GM12878 (cell line): ENCODE measurements around the gene EFNB2. TPM values are rescaled to one million over a fixed set of nuclear protein-coding genes. Genes with fewer than 3 reads are reported as not detected.
A peak's percentile ranks its signal among the peaks of the same experiment; 100 is the strongest.

Experiments
- ATAC-seq: fragments of 200-7000 bp; cut with Tn5 transposase; 3 replicates; pipeline ENCODE4 v1.9.1; 2020; ENCODE audit warnings: mild to moderate bottlenecking, moderate library complexity
- BruUV-seq: library from RNA; stranded (reverse); fragments of 400-500 nt; replicated peaks from 2 replicates; lab custom pipeline; 2021; lab: Mats Ljungman, UMichigan
- CTCF ChIA-PET: fragments of 300-600 bp; sonication (Branson Sonifier 250); formaldehyde crosslinking; extraction: SDS; loops from one replicate; lab custom pipeline; 2021; ENCODE audit warnings: inconsistent platforms; lab: Yijun Ruan, JAX
- POLR2A ChIA-PET: fragments of 350-600 bp; formaldehyde crosslinking; extraction: SDS; loops from one replicate; lab custom pipeline; 2021; ENCODE audit warnings: inconsistent platforms; lab: Charles Lee
- RAD21 ChIA-PET: fragments of 300-600 bp; sonication (Branson Sonifier 250); formaldehyde crosslinking; loops from one replicate; lab custom pipeline; 2023; ENCODE audit warnings: antibody characterized with exemption; ENCODE audit not compliant: unreplicated experiment; lab: Charles Lee
- SMC1A ChIA-PET: fragments of 300-600 bp; sonication (Branson Sonifier 250); formaldehyde crosslinking; loops from one replicate; lab custom pipeline; 2023; ENCODE audit not compliant: unreplicated experiment, uncharacterized antibody; lab: Charles Lee
- DNase-seq: peaks from one replicate; pipeline ENCODE4 v3.0.0-alpha.2; 2011; ENCODE audit warnings: low read depth, low spot score
- FAIRE-seq: peaks from 3 replicates; lab custom pipeline; 2011; peaks lifted over from hg19 to GRCh38; lab: Jason Lieb, UNC
- H2AFZ ChIP-seq: 2 replicates; pipeline ENCODE4 v1.6.0; 2011; ENCODE audit warnings: low read depth, low read length, control low read depth; ENCODE audit not compliant: control insufficient read depth
- H3K27ac ChIP-seq: 2 replicates; pipeline ENCODE4 v1.5.1; 2011; ENCODE audit warnings: control low read depth; ENCODE audit not compliant: control insufficient read depth, insufficient read depth
- H3K27me3 ChIP-seq, 2 experiments: replicated peaks in 1 of 2; 2 replicates each; pipeline versions ENCODE4 v1.6.0 to v1.6.1; 2011; ENCODE audit warnings: low read length in 1 of 2; ENCODE audit not compliant: control insufficient read depth in 2 of 2, insufficient read depth in 2 of 2
- H3K36me3 ChIP-seq, 2 experiments: 2 replicates each; pipeline ENCODE4 v1.5.1; 2011; ENCODE audit warnings: low read length in 1 of 2; ENCODE audit not compliant: control insufficient read depth in 2 of 2, insufficient read depth in 2 of 2
- H3K4me1 ChIP-seq: 2 replicates; pipeline ENCODE4 v1.6.1; 2011; ENCODE audit warnings: mild to moderate bottlenecking, low read length, moderate library complexity, mixed read lengths; ENCODE audit not compliant: control insufficient read depth, insufficient read depth
- H3K4me2 ChIP-seq: 2 replicates; pipeline ENCODE4 v1.6.0; 2011; ENCODE audit warnings: control low read depth; ENCODE audit not compliant: control insufficient read depth, insufficient read depth
- H3K4me3 ChIP-seq: fragments of 200-600 bp; sonication (generic); 2 replicates; pipeline ENCODE4 v1.5.1; 2016
- H3K79me2 ChIP-seq: 2 replicates; pipeline ENCODE4 v1.6.0; 2011; ENCODE audit warnings: low read length; ENCODE audit not compliant: control insufficient read depth, insufficient read depth
- H3K9ac ChIP-seq: 2 replicates; pipeline ENCODE4 v1.8.0; 2011; ENCODE audit warnings: low read length, control low read depth, mixed read lengths; ENCODE audit not compliant: control insufficient read depth, insufficient read depth
- H3K9me3 ChIP-seq: replicated peaks from 3 replicates; pipeline ENCODE4 v1.5.1; 2011; ENCODE audit warnings: mild to moderate bottlenecking, low read length; ENCODE audit not compliant: control insufficient read depth, insufficient read depth
- H4K20me1 ChIP-seq: 2 replicates; pipeline ENCODE4 v1.6.0; 2011; ENCODE audit not compliant: control insufficient read depth, insufficient read depth
- CBX3 ChIP-seq: fragments of 200-600 bp; sonication (generic); IDR thresholded peaks from 2 replicates; pipeline ENCODE4 v1.6.1; 2016; ENCODE audit warnings: low read depth, borderline replicate concordance
- CHD1 ChIP-seq: IDR thresholded peaks from 2 replicates; pipeline ENCODE4 v1.6.1; 2012; ENCODE audit warnings: low read depth, low read length, improper control_type of control experiment
- HDAC6 ChIP-seq: fragments of 200-600 bp; sonication (generic); IDR thresholded peaks from one replicate; pipeline ENCODE4 v1.8.0; 2017; ENCODE audit warnings: antibody characterized with exemption; ENCODE audit not compliant: unreplicated experiment
- IKZF1 ChIP-seq: fragments of 450-650 bp; conservative IDR thresholded peaks from 2 replicates; pipeline ENCODE4 v1.6.1; 2017; ENCODE audit warnings: antibody characterized with exemption, mild to moderate bottlenecking
- IKZF2 ChIP-seq, 2 experiments: fragments of 450-650 bp; IDR thresholded peaks; 2 replicates each; pipeline ENCODE4 v1.6.1; 2017; ENCODE audit warnings: mild to moderate bottlenecking in 2 of 2, moderate library complexity in 2 of 2
- KLF5 ChIP-seq: fragments of 450-650 bp; IDR thresholded peaks from 2 replicates; pipeline ENCODE4 v1.6.1; 2014; ENCODE audit warnings: mild to moderate bottlenecking; ENCODE audit not compliant: partially characterized antibody
- RBBP5 ChIP-seq: fragments of 200-600 bp; sonication (generic); conservative IDR thresholded peaks from 2 replicates; pipeline ENCODE4 v1.6.1; 2016
- RCOR1 ChIP-seq: conservative IDR thresholded peaks from 2 replicates; pipeline ENCODE4 v1.6.1; 2012; ENCODE audit warnings: low read depth, low read length, improper control_type of control experiment
- RUNX3 ChIP-seq: IDR thresholded peaks from 2 replicates; pipeline ENCODE4 v1.6.1; 2012; ENCODE audit warnings: low read length, inconsistent platforms
- TCF3 ChIP-seq: IDR thresholded peaks from 2 replicates; pipeline ENCODE4 v1.6.1; 2012; ENCODE audit warnings: low read depth, mild to moderate bottlenecking, low read length, borderline replicate concordance; ENCODE audit not compliant: insufficient read depth
- ZBED1 ChIP-seq: IDR thresholded peaks from 2 replicates; pipeline ENCODE4 v1.6.1; 2016; ENCODE audit warnings: borderline replicate concordance
- WGBS: methylation state at CpG from one replicate; pipeline ENCODE4 v1.1.6; 2016; ENCODE audit warnings: low lambda C conversion rate; ENCODE audit not compliant: insufficient replicate concordance, insufficient coverage; ENCODE audit errors: missing lambda C conversion rate; 5-methylcytosine and 5-hydroxymethylcytosine counted together
- in situ Hi-C: fragments of 300-500 bp; cut with MboI; formaldehyde crosslinking; loops from 9 replicates; pipeline ENCODE4 v1.14.3; 2018; ENCODE audit warnings: mixed read lengths
- intact Hi-C: fragments of 100-400 bp; cut with micrococcal nuclease; formaldehyde crosslinking; loops from one replicate; pipeline ENCODE4 v1.14.2; 2022; ENCODE audit not compliant: unreplicated experiment
- polyA plus RNA-seq, 11 experiments: library from polyadenylated mRNA; depleted of rRNA in 4 of 11; unstranded in 6 of 11; stranded (reverse) in 5 of 11; fragments of >200 nt; fragmentation: Nextera tagmentation in 4 of 11; fragmentation: Illumina TruSeq in 1 of 11; extraction: Ambion mirVana in 4 of 11; extraction: Trizol in 1 of 11; gene quantifications; 1 replicate in 1 of 11; 2 replicates in 10 of 11; pipeline versions ENCODE4 v1.2.1 to v1.2.3, GENCODE V29; 2011 to 2016; ENCODE audit warnings: inconsistent platforms in 2 of 11, missing spikeins in 2 of 11, low read depth in 1 of 11
- total RNA-seq, 4 experiments: library from RNA; depleted of rRNA in 3 of 4; stranded (reverse); fragments of >200 nt in 3 of 4; fragmentation: Illumina TruSeq in 1 of 4; extraction: Trizol in 1 of 4; gene quantifications; 2 replicates each; pipeline versions ENCODE4 v1.2.1 to v1.2.3, GENCODE V29; 2013 to 2021
- TF ChIP-seq, protein P1 (sequence below), 3 experiments: IDR thresholded peaks in 2 of 3; conservative IDR thresholded peaks in 1 of 3; 2 replicates each; pipeline ENCODE4 v1.5.1; 2011; ENCODE audit warnings: low read depth in 3 of 3, low read length in 3 of 3, mild to moderate bottlenecking in 3 of 3, control low read depth in 2 of 3, moderate library complexity in 2 of 3, inconsistent platforms in 1 of 3, mixed read lengths in 1 of 3; ENCODE audit not compliant: control insufficient read depth in 2 of 3, insufficient read depth in 1 of 3; ENCODE audit errors: extremely low read depth in 1 of 3
- TF ChIP-seq, protein P2 (sequence below): fragments of 450-650 bp; IDR thresholded peaks from 2 replicates; pipeline ENCODE4 v1.6.1; 2017; ENCODE audit warnings: low read depth, mild to moderate bottlenecking, moderate library complexity

Gene EFNB2
- total and polyA plus RNA-seq, 10 of the 15 experiments (the other 5 are each of a cell fraction or from before 2014, with no cell fraction given): 0.12 to 1.5 (median 0.31) TPM; not detected in 1

DNA sequence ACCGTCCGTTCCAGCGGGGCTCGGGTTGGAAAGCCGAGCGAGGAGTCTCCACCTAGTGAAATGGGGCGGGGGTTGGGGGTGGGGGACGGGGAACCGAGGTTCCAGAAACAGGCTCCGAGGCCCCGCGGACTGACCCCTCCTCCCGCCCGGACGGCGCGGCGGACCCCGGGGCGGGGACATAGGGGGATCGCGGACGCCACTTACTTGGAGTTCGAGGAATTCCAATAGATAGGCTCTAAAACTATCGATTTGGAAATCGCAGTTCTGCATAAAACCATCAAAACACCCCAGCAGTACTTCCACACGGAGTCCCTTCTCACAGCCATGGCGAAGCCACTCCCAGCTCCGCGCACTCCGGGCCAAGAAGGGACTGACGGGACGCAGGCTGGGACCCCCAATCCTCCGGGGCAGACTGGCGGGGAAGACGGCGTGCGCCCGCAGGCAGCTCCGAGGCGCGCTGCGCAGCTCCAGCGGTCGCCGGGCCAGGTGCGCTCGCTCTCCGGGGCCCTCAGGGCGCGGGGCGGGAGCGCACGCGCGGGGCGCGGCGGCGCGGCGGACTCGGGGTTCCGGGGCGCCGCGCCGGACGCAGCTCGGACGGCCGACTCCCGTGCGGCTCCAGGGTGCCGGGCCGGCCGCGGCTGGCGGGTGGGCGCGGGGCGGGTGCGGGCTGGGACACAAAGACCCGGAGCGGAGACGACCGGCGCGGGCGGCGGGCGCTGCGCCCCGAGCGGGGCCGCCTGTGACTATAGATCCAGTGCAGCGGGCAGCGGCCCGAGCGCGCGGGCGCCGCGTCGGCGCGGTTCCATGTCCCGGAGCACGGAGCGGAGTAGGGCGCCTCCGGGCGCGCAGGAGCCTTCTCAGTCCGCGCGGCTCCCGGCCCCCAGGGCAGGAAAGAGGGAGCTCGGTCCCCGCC lies 567 bp downstream of the EFNB2 start (continued):
- TF ChIP-seq, protein P1, sequence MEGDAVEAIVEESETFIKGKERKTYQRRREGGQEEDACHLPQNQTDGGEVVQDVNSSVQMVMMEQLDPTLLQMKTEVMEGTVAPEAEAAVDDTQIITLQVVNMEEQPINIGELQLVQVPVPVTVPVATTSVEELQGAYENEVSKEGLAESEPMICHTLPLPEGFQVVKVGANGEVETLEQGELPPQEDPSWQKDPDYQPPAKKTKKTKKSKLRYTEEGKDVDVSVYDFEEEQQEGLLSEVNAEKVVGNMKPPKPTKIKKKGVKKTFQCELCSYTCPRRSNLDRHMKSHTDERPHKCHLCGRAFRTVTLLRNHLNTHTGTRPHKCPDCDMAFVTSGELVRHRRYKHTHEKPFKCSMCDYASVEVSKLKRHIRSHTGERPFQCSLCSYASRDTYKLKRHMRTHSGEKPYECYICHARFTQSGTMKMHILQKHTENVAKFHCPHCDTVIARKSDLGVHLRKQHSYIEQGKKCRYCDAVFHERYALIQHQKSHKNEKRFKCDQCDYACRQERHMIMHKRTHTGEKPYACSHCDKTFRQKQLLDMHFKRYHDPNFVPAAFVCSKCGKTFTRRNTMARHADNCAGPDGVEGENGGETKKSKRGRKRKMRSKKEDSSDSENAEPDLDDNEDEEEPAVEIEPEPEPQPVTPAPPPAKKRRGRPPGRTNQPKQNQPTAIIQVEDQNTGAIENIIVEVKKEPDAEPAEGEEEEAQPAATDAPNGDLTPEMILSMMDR (IDR thresholded peaks at IDR 0.05 in 2 of 3, conservative IDR thresholded peaks at IDR 0.05 in 1 of 3; ENCODE audit: control insufficient read depth in 2 of 3, extremely low read depth in 1 of 3, insufficient read depth in 1 of 3, low read depth in 3 of 3, low read length in 3 of 3): no peak
- TF ChIP-seq RBBP5 (no peak), ZBED1 (no peak), CHD1 (no peak), IKZF2 (IDR thresholded peaks at IDR 0.05) (no peak), RUNX3 (no peak)

GRCh38 chr13:106533943-106534638 lies 1.4 kb downstream of the EFNB2 start:
- no peak for ATAC-seq
- BruUV-seq: no TSS peak
- H3K9ac ChIP-seq: no peak overlapping the region
- H3K4me2 ChIP-seq: peak overlapping the region; percentile 77
- 26% methylated on average over 37 of the region's 66 CpGs for WGBS
- no peaks in the 10 kb centered on the region for H4K20me1 ChIP-seq
- peak overlapping the region; percentile 30 for H3K4me3 ChIP-seq
- H3K27ac ChIP-seq: no peak overlapping the region
- H3K36me3 ChIP-seq: no peaks in the 10 kb centered on the region
- FAIRE-seq: no peak
- peaks cover 3% of the 10 kb centered on the region; the same call in 1 of the 2 replicates for H3K4me1 ChIP-seq
- ChIA-PET POLR2A (no interaction called here), CTCF (interaction anchor here (0.9 to 3.1 kb wide), 2 partner anchors 9 to 388 kb away, joined by 4 to 10 read pairs; no protein-coding TSS in a partner anchor), SMC1A (interaction anchor here (1.0 to 3.4 kb wide), 4 partner anchors 32 to 452 kb away, joined by 3 to 12 read pairs (median 4); no protein-coding TSS in a partner anchor), RAD21 (interaction anchor here (0.7 to 1.2 kb wide), 5 partner anchors 23 to 450 kb away, joined by 3 to 5 read pairs (median 4); partner anchors contain the start of gene ARGLU1)
- no peak overlapping the region for H2AFZ ChIP-seq
- DNase-seq: no peak
- H3K27me3 ChIP-seq: peaks cover 0 to 17% of the 10 kb centered on the region in 2 experiments; a peak in 2 of 4 replicates
- intact Hi-C loops: loop anchor here (10.0 kb wide), 2 partner anchors 159 to 1759 kb away; no protein-coding TSS in a partner anchor
- in situ Hi-C loops: loop anchor here (25.0 kb wide), 1 partner anchor 1547 kb away; no protein-coding TSS in a partner anchor
- H3K9me3 ChIP-seq: no peaks in the 10 kb centered on the region; the same call in 2 of the 3 replicates
- no peaks in the 10 kb centered on the region for H3K79me2 ChIP-seq
- TF ChIP-seq IKZF2 (IDR thresholded peaks at IDR 0.05): no peak
- no peak for TF ChIP-seq RCOR1
- TF ChIP-seq, protein P2, sequence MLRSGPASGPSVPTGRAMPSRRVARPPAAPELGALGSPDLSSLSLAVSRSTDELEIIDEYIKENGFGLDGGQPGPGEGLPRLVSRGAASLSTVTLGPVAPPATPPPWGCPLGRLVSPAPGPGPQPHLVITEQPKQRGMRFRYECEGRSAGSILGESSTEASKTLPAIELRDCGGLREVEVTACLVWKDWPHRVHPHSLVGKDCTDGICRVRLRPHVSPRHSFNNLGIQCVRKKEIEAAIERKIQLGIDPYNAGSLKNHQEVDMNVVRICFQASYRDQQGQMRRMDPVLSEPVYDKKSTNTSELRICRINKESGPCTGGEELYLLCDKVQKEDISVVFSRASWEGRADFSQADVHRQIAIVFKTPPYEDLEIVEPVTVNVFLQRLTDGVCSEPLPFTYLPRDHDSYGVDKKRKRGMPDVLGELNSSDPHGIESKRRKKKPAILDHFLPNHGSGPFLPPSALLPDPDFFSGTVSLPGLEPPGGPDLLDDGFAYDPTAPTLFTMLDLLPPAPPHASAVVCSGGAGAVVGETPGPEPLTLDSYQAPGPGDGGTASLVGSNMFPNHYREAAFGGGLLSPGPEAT: no peak
- TF ChIP-seq CBX3: no peak
- no peak for TF ChIP-seq TCF3
- peak; percentile 29 for TF ChIP-seq HDAC6
- no peak for TF ChIP-seq KLF5
- TF ChIP-seq IKZF1: peak; percentile 21; the same call in 1 of the 2 replicates
